HG03432 (cell line): ENCODE results near the gene EXOC2.

Experiments used
- ATAC-seq: cut with Tn5 transposase; IDR thresholded peaks from one replicate; pipeline ENCODE4 v1.9.1; 2021; ENCODE audit warnings: mild to moderate bottlenecking, moderate library complexity; ENCODE audit not compliant: unreplicated experiment

Gene EXOC2

GRCh38 chr6:503610-504362 is 189.2 kb downstream of the EXOC2 start:
- no peak for ATAC-seq

GRCh38 chr6:502761-503160 is 190.2 kb downstream of the EXOC2 start:
- no peak for ATAC-seq

GRCh38 chr6:501891-502601 is 190.9 kb downstream of the EXOC2 start:
- peak; percentile 33 for ATAC-seq

- ATAC-seq: peak; percentile 40
Observed at GRCh38 chr6:499617-500016, 193.3 kb downstream of the EXOC2 start.

DNA sequence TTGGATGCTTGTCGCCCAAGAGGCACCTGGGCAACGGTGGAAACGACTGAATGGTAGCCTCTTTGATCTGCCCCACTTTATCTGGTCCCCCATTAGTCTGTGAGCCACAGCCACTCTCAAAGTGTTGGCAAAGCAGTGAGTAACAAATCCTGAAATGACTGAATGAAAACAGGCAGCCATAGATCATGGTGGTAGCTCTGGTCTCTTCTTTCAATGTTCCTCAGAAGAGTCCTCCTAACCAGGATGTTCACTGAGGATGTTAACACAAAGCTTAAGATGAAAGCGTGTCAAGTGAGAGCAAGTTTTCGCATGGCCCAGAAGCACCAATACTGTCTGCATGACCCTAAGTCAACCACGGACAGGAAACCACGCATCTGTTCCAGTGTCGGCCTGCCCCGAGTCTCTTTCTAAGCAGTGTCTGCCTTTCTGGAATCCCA is 194.1 kb downstream of the EXOC2 start:
- peak; percentile 58 for ATAC-seq

DNA sequence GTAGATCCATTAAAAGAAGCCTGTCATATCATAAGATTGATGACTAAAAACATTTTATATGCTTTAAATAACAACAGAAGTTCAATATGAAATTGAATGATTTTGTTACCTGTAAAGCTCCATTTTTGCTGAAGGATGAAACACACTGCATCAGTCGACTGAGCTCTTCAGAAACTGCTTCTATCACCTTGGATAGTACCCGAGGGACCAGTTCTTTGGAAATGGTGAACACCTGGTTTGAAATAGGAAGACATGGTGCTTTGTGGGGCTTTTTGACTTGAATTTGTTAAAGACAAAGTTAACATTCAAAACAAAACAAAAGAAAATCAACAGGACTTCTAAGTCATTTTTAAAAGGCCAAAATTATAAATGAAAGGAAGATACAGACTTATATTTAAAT is 195.7 kb downstream of the EXOC2 start:
- no peak for ATAC-seq

- no peak for ATAC-seq
Observed at GRCh38 chr6:496649-497048, 196.3 kb downstream of the EXOC2 start.

GRCh38 chr6:494394-494793 is 198.5 kb downstream of the EXOC2 start:
- ATAC-seq: no peak

GRCh38 chr6:493840-494239 is 199.1 kb downstream of the EXOC2 start:
- no peak for ATAC-seq

DNA sequence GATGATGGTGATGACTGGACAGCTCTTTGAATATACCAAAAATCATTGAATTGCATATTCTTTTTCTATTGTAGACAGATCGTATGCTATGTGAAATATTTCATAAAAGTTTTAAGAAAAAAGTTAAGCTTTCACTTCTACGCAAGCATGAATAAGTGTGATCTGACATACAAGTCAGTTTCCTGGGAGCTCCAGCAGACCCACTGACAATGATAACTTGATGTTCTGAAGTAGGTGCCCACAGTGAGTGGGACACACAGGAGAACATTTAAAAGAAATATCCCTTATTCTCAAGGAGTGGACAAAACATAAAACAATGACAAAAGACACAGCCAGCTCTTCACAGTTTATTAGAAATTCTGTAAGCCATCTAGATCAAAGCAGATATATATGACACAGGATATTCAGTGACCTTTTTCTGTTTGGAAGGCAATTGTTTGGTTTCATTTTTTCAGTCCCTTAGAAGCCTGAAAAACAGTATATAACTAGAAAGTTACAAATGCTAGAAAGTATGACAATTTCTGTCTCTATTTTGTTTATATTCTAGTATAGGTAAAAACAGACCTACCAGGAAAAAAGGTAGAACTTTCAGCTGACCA is 200.0 kb downstream of the EXOC2 start:
- ATAC-seq: no peak

DNA sequence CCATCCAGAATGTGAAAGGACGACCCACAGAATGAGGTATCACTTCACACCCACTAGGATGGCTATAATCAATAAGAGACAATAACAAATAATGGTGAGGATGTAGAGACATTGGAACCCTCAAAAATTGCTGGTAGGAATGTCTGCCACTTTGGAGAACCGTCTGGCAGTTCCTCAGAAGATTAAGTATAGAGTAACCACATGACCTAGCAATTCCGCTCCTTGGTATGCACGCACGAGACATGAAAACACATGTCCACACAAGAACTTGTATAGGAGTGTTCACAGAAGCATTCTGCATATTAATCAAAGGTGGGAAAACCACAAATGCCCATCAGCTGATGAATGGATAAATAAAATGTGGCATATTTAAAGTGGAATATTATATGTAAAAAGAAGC is 200.8 kb downstream of the EXOC2 start:
- ATAC-seq: no peak

- ATAC-seq: no peak
Observed at GRCh38 chr6:491233-491632, 201.7 kb downstream of the EXOC2 start.

GRCh38 chr6:490251-491037 is 202.5 kb downstream of the EXOC2 start:
- ATAC-seq: peak; percentile 58

GRCh38 chr6:489762-490161 is 203.2 kb downstream of the EXOC2 start:
- ATAC-seq: no peak

- no peak for ATAC-seq
Observed at GRCh38 chr6:489001-489400, 203.9 kb downstream of the EXOC2 start.

DNA sequence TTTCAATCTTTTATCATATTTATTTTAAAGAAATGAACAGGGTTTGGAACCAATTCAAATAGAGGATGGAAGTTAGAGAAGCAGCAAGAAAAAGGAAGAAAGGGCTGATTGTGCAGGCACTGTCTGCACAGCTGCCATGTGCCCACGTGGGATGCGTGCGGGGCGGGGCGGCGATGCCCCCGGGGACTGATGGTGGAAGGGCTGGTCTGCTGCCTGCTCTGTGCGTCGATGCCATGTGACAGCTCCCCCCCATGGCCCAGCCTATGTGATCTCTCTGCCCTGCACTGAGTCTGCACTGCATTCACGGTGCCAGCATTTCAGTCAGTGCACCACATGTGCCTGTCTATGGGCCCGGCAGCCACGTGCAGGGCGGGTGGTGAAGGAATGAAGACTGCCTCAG is 205.0 kb downstream of the EXOC2 start:
- ATAC-seq: no peak

DNA sequence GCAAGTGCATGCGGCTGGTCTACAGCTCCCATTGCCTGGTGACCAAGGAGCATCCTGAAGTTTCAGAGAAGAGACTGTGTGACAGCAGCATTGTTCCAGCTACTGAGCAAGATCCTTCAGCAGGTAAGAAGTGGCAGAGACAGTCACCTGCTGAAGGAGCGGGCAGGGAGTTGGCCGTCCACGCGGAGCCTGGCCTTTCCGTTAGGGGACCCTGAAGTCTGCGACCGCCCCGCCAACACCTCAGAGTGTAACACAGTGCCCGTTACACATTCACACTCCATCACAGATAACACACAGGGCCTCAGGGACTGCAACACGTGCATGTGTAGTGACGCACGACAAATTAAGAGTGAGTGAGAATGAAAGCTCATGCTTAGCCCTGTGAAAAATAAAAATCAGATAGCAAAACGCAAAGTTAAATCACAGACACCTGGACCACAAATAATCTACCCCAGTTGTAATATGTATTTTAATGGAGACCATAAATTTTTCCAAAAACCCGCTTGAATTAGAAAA is 207.2 kb downstream of the EXOC2 start:
- ATAC-seq: no peak

DNA sequence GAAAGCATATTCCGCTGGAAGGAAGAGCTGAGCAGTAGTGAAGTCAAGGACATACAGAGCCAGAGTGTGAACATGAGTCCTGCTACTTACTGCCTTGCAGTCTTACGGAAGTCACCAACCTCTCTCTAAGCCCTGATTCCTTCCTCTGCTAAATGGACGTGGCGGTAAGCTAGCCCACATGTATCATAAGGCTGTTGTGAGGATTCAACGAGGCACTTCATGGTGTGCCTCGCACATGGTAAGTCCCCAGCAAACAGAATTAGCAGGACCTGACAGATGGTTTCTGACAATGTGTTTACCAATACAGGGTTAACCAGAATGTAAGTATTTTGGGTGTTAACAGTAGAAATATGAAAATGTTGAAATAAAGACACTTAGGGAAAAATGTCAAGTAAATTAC is 208.2 kb downstream of the EXOC2 start:
- ATAC-seq: no peak

DNA sequence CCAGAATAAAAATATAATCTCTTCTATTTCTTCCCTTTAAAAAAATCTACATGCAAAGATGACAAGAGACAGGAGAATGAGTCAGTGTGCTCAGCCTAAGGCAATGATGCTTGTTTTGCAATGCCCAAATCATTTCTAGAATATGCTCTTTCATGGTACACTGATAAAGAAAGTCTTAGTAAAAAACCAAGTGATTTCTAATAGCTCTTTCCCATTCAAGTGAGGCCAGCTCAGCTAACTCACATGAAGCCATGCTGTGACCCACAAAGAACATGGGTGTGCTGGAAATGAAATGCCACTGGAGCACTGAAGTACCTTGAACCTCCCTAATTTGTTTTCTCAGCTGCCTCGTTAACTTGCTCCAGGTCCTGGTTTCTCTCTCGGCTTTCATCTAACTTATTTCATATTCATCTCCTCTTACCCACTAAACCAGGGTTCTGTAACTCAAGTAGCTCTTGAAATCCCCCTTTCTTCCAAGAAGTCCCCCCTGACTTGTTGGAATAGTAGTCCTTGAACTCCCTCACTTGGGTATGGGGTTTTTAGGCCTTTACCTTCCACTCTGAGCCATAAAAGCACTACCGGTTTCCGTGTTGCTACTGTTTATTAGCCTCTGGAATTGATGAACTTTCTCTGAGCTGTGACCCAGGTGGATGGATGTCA is 208.7 kb downstream of the EXOC2 start:
- ATAC-seq: no peak

DNA sequence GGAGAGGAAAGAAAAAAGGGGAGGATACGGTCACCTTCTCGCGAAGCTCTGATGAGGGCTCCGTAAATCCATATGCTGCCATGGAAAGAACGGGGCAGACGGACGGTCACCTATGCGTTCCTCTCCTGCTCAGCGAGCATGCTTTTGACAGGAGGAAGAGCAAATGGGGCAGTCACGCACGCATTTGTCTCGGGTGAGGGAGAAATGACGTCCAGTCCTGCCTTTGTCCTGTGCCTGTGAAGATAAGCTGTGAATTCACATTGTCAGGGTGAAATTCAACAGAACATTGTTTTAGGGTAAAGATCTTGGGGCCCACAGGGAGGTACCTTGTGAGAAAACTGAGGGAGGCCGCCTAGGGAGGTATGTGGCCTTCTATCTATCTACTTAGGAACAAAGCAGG is 217.6 kb downstream of the EXOC2 start:
- no peak for ATAC-seq
